NCI-H526 (cell line): ENCODE results near the gene SP9.

Experiments
- DNase-seq, 2 experiments: peaks; one replicate each; lab custom pipeline; 2025; lab: John Stamatoyannopoulos, UW

Gene SP9

GRCh38 chr2:174334781-174335251 is at the start of gene SP9:
Gene SP9, plus strand, starts transcription at chr2:174334954. Its CDS starts 139 bp downstream, at chr2:174335093.
- peak; percentile 78 to 94 for DNase-seq

GRCh38 chr2:174286172-174286571 is 48.6 kb upstream of the SP9 start:
- no peak for DNase-seq

- no peak for DNase-seq
Observed at GRCh38 chr2:174292908-174293307, 41.8 kb upstream of the SP9 start.

- DNase-seq, result no peak
Observed at GRCh38 chr2:174300114-174300513, 34.6 kb upstream of the SP9 start.

- no peak for DNase-seq
Observed at GRCh38 chr2:174312581-174313234, 22.0 kb upstream of the SP9 start.

- DNase-seq, result no peak
Observed at GRCh38 chr2:174322149-174322548, 12.6 kb upstream of the SP9 start.

GRCh38 chr2:174322746-174323145 is 12.0 kb upstream of the SP9 start:
- no peak for DNase-seq

- DNase-seq, result no peak
Observed at GRCh38 chr2:174324530-174324929, 10.2 kb upstream of the SP9 start.

- DNase-seq, result no peak
Observed at GRCh38 chr2:174325373-174326160, 9.2 kb upstream of the SP9 start.

GRCh38 chr2:174326161-174327020 is 8.4 kb upstream of the SP9 start:
- peak in 1 of 2 experiments; percentile 62 for DNase-seq

GRCh38 chr2:174327021-174327840 is 7.5 kb upstream of the SP9 start:
- DNase-seq, result peak in 1 of 2 experiments; percentile 39

GRCh38 chr2:174327841-174328113 is 7.0 kb upstream of the SP9 start:
- peak in 1 of 2 experiments; percentile 6 for DNase-seq

GRCh38 chr2:174328114-174328960 is 6.4 kb upstream of the SP9 start:
- no peak for DNase-seq

- DNase-seq, result no peak
Observed at GRCh38 chr2:174328961-174329715, 5.6 kb upstream of the SP9 start.

GRCh38 chr2:174330945-174331594 is 3.7 kb upstream of the SP9 start:
- DNase-seq, result no peak

GRCh38 chr2:174331595-174332216 is 3.0 kb upstream of the SP9 start:
- peak in 1 of 2 experiments; percentile 22 for DNase-seq

GRCh38 chr2:174332217-174332963 is 2.4 kb upstream of the SP9 start:
- peak; percentile 60 to 81 for DNase-seq

GRCh38 chr2:174333017-174333371 is 1.8 kb upstream of the SP9 start:
- no peak for DNase-seq
